ENCODE results near the gene TRAPPC4. TPM values are rescaled to one million over a fixed set of nuclear protein-coding genes. Genes with fewer than 3 reads are reported as not detected.

TRAPPC4 gene
- total RNA-seq, result 52.0 TPM in 2 replicates

DNA sequence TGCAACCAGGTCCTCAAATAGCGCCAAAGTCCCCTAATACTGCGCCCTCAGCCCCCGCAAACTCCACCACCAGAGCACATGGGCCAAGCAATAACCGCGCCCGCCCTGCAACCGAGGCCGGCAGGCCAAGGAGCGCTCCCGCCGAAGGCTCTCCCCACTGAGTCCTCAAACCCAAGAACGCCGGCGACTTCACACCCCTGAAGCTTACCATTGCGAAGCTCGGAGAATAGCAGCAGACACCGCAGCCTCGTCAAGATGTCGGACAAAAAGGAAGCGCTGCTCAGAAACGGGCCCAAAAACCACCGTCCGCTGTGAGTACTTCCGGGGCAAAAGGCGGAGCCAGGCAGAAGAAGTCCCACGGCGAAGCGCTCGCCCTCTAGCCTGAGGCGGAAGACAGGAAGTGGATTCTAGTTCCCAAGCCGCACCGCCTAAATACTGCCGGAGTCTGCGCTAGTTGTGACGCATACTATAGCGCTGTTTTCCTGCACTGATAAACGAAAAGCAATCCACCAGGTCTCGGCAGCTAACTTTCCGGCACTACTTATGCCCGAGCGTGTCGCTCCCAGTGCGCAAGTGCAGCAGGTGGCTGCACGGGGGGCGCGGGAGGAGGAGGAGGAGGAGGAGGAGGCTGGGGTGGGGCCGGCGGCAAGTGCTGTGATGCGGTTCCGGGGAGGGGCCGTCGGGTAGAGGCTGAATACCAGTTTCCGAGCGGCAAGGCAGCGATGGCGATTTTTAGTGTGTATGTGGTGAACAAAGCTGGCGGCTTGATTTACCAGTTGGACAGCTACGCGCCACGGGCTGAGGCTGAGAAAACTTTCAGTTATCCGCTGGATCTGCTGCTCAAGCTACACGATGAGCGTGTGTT is at the start of gene TRAPPC4, which contains the start of gene RPS25:
TRAPPC4 (plus strand) TSS at position 693 of the 865 bp plus-strand sequence; CDS start at position 723, 30 bp downstream.
RPS25 (minus strand) TSS at position 270 of the 865 bp plus-strand sequence; CDS start at position 211, 59 bp downstream.

GRCh38 chr11:118971646-118972045 is 46.9 kb upstream of the TRAPPC4 start, which contains the start of gene FOXR1:
FOXR1 (plus strand) TSS chr11:118971761; CDS start chr11:118971932, 171 bp downstream.

GRCh38 chr11:118997627-118998387 is 20.8 kb upstream of the TRAPPC4 start, which contains the start of gene CENATAC:
CENATAC (plus strand) TSS chr11:118998138; CDS start chr11:118998198, 60 bp downstream.

DNA sequence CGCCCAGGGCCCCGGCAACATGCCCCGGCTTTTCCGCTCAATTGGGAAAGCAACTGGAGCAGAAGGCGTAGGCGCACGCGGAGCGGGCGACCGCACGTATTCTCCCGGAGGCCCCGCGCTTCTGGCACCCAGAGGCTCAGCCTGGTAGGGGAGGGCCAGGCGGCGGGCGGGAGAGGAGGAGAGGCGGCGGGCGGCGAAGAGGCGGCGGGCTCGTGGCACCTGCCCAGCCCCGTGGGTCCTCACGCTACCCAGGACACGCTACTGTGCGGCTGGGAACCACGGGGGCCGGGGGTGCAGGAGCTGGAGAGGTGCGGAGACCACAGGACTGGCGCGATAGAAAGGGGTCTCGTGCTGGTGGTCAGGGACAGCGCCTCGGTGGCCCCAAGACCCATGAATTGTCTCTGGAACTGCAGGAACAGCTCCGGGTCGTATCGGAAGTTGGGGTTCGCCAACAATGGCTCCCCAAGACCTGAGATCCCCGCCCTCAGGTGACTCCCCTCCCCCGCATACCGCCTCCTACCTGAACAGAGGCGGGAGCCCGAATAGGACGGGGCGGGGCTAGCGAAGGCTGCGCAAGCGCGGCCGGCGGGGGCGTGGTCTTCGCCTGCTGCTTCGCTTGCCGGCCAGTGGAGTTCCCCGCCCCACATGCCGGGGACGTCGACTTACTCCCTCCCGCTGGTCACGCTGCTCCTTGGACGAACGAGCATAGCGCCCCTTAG is 11.9 kb downstream of the TRAPPC4 start, which contains the start of gene SLC37A4:
SLC37A4 (minus strand) TSS at position 549 of the 719 bp plus-strand sequence.

DNA sequence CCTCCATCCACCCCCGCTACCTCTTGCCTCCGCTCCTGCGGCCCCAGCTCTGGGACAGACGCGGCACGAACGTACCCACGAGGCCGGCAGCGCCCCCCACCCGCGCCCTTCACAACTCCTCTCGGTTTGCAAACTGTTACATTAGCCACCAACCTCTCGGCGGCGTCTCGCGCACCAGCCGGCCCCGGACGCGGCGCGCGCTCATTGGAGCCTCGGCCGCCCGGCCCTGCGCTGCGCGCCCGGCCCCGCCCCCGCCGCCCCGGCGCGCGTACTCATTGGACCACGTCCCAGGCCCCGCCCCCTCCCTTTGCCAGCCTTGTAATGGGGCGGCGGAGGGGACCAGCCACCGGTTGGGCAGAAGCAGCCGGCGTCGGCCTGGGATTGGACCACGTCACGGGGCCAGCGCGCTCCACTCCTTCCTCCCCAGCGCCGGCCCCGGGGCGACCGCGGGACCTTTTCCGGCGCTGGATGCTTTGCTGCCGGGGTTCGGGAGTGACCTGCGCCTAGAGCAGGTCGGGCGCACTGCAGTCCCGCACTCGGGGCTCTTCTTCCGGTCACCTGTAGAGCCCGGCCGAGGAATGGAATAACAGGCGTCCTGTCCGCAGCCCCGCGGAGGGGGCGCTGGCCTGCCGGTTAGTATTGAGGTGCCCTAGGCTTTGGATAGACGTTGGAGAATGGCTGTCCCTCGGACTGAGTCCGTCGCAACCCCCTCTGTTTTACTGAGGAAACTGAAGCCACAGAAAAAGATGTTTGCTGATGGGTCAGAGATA is 38.6 kb downstream of the TRAPPC4 start, which contains the start of gene HYOU1:
HYOU1 (minus strand) TSS at position 206 of the 770 bp plus-strand sequence. CDS start 1,045 bp downstream, outside the sequence.

GRCh38 chr11:119067371-119068222 is 49.0 kb downstream of the TRAPPC4 start, which contains the start of gene VPS11:
VPS11 (plus strand) TSS chr11:119067818; CDS start chr11:119067824, 6 bp downstream.

Small RNA genes lying within 50 kb of the gene (small RNA-seq; reads per million reads assigned to genes)
- gene AP003392.2 (not detected), gene RF00017 (not detected), gene RF00019 (not detected)

Other genes with a start within 250 kb of the TRAPPC4 start
- gene DDX6, start 227.6 kb upstream of the TRAPPC4 start, total RNA-seq, result 198 and 201 TPM in 2 replicates
- gene CXCR5, start 134.9 kb upstream of the TRAPPC4 start, total RNA-seq, result not detected in 2 replicates
- 10.4 and 21.6 TPM in 2 replicates for gene BCL9L, start 92.8 kb upstream of the TRAPPC4 start, total RNA-seq
- gene UPK2, start 62.5 kb upstream of the TRAPPC4 start, total RNA-seq, result not detected in 2 replicates
- not detected in 2 replicates for gene FOXR1, start 47.0 kb upstream of the TRAPPC4 start, total RNA-seq
- 25.0 and 28.0 TPM in 2 replicates for gene CENATAC, start 20.6 kb upstream of the TRAPPC4 start, total RNA-seq
- gene RPS25, start 423 bp upstream of the TRAPPC4 start, total RNA-seq, result 1,706 and 2,770 TPM in 2 replicates
- 16.9 and 23.3 TPM in 2 replicates for gene SLC37A4, start 12.1 kb downstream of the TRAPPC4 start, total RNA-seq
- gene HYOU1, start 38.4 kb downstream of the TRAPPC4 start, total RNA-seq, result 193 and 228 TPM in 2 replicates
- gene VPS11, start 49.1 kb downstream of the TRAPPC4 start, total RNA-seq, result 23.1 and 25.0 TPM in 2 replicates
- 10.9 and 12.3 TPM in 2 replicates for gene HMBS, start 66.1 kb downstream of the TRAPPC4 start, total RNA-seq
- 29.9 and 36.0 TPM in 2 replicates for gene DPAGT1, start 83.1 kb downstream of the TRAPPC4 start, total RNA-seq
- 4.4 and 5.5 TPM in 2 replicates for gene C2CD2L, start 88.6 kb downstream of the TRAPPC4 start, total RNA-seq
- 19.8 and 21.8 TPM in 2 replicates for gene HINFP, start 102.8 kb downstream of the TRAPPC4 start, total RNA-seq
- gene ABCG4, start 130.3 kb downstream of the TRAPPC4 start, total RNA-seq, result 0.13 and 0.57 TPM in 2 replicates
- 8.5 and 13.9 TPM in 2 replicates for gene NLRX1, start 150.0 kb downstream of the TRAPPC4 start, total RNA-seq
- gene NHERF4, start 166.7 kb downstream of the TRAPPC4 start, total RNA-seq, result not detected in 2 replicates
- 36.7 and 46.1 TPM in 2 replicates for gene CBL, start 187.6 kb downstream of the TRAPPC4 start, total RNA-seq

Data from thoracic aorta endothelial cell (primary cell).